SK-N-SH (cell line): ENCODE data around the gene DAPK3. TPM values are rescaled to one million over a fixed set of nuclear protein-coding genes. Genes with fewer than 3 reads are reported as not detected.

Experiments used
- CTCF ChIA-PET: fragments of 300-600, 350-600 bp; formaldehyde crosslinking; extraction: SDS; loops from one replicate; lab custom pipeline; 2021; lab: Yijun Ruan, JAX
- POLR2A ChIA-PET: fragments of 350-600 bp; sonication (Branson Sonifier 250); formaldehyde crosslinking; extraction: SDS; loops from one replicate; lab custom pipeline; 2020; ENCODE audit warnings: antibody characterized with exemption, inconsistent platforms; lab: Yijun Ruan, JAX
- DNase-seq: peaks from one replicate; pipeline ENCODE4 v3.0.0; 2012
- H2AFZ ChIP-seq: fragments of 200-600 bp; sonication (generic); 2 replicates; pipeline ENCODE4 v1.8.1; 2016; ENCODE audit warnings: antibody characterized with exemption, mild to moderate bottlenecking, low read depth
- H3F3A ChIP-seq: fragments of 200-600 bp; sonication (generic); replicated peaks from 2 replicates; pipeline ENCODE3; 2016; ENCODE audit warnings: antibody characterized with exemption, mild to moderate bottlenecking; ENCODE audit not compliant: insufficient read depth
- H3K27ac ChIP-seq, 2 experiments: fragments of 200-500 bp in 1 of 2; fragments of 200-600 bp in 1 of 2; sonication (Bioruptor generic) in 1 of 2; sonication (generic), shearing (Covaris generic) in 1 of 2; 2 replicates each; pipeline versions ENCODE4 v1.5.1 to v1.6.1; 2014 to 2016; ENCODE audit warnings: low read depth in 2 of 2, inconsistent platforms in 1 of 2, low read length in 1 of 2, mild to moderate bottlenecking in 1 of 2, mixed read lengths in 1 of 2
- H3K27me3 ChIP-seq: fragments of 200-600 bp; sonication (generic), shearing (Covaris generic); 2 replicates; pipeline ENCODE4 v1.6.1; 2016; ENCODE audit warnings: mixed run types; ENCODE audit not compliant: insufficient read depth
- H3K36me3 ChIP-seq, 2 experiments: fragments of 200-500 bp in 1 of 2; fragments of 200-600 bp in 1 of 2; sonication (Bioruptor generic) in 1 of 2; sonication (generic) in 1 of 2; replicated peaks in 1 of 2; 2 replicates each; pipeline versions ENCODE3 to v1.5.1; 2014 to 2016; ENCODE audit warnings: low read length in 1 of 2, mild to moderate bottlenecking in 1 of 2; ENCODE audit not compliant: insufficient read depth in 2 of 2, control insufficient read depth in 1 of 2
- H3K4me1 ChIP-seq, 2 experiments: fragments of 200-500 bp in 1 of 2; fragments of 200-600 bp in 1 of 2; sonication (Bioruptor generic) in 1 of 2; sonication (generic), shearing (Covaris generic) in 1 of 2; 2 replicates each; pipeline versions ENCODE4 v1.5.1 to v1.6.1; 2014 to 2016; ENCODE audit warnings: low read depth in 1 of 2, low read length in 1 of 2, mixed run types in 1 of 2; ENCODE audit not compliant: insufficient read depth in 2 of 2, control insufficient read depth in 1 of 2
- H3K4me2 ChIP-seq: fragments of 200-600 bp; sonication (generic), shearing (Covaris generic); 2 replicates; pipeline ENCODE4 v1.6.1; 2017; ENCODE audit warnings: mixed run types
- H3K4me3 ChIP-seq, 2 experiments: fragments of 200-500 bp in 1 of 2; fragments of 200-600 bp in 1 of 2; sonication (Bioruptor generic) in 1 of 2; sonication (generic), shearing (Covaris generic) in 1 of 2; 2 replicates each; pipeline versions ENCODE4 v1.5.1 to v1.8.1; 2014 to 2016; ENCODE audit warnings: low read depth in 2 of 2, inconsistent platforms in 1 of 2, low read length in 1 of 2, mild to moderate bottlenecking in 1 of 2, mixed read lengths in 1 of 2, moderate library complexity in 1 of 2
- H3K79me2 ChIP-seq: fragments of 200-600 bp; sonication (generic); 2 replicates; pipeline ENCODE4 v1.8.1; 2017; ENCODE audit warnings: mild to moderate bottlenecking; ENCODE audit not compliant: insufficient read depth
- H3K9ac ChIP-seq: fragments of 200-600 bp; sonication (generic); 2 replicates; pipeline ENCODE4 v1.6.1; 2017; ENCODE audit warnings: mixed run types
- H3K9me2 ChIP-seq: fragments of 200-600 bp; sonication (generic); 2 replicates; pipeline ENCODE4 v1.6.1; 2017; ENCODE audit warnings: mixed run types
- H3K9me3 ChIP-seq: fragments of 200-600 bp; sonication (generic); 2 replicates; pipeline ENCODE4 v1.6.1; 2017; ENCODE audit warnings: mixed run types, mild to moderate bottlenecking, moderate library complexity
- H4K20me1 ChIP-seq: fragments of 200-600 bp; sonication (generic); 2 replicates; pipeline ENCODE4 v1.6.1; 2017; ENCODE audit warnings: mild to moderate bottlenecking, mixed run types; ENCODE audit not compliant: insufficient read depth
- CTCF ChIP-seq: fragments of 200-600 bp; sonication (generic); IDR thresholded peaks from 2 replicates; pipeline ENCODE4 v1.6.1; 2017; ENCODE audit warnings: antibody characterized with exemption, mild to moderate bottlenecking, moderate library complexity
- EZH2phosphoT487 ChIP-seq: fragments of 200-600 bp; sonication (generic); IDR thresholded peaks from 2 replicates; pipeline ENCODE4 v1.6.1; 2017; ENCODE audit warnings: low read depth, mixed run types, mild to moderate bottlenecking, antibody characterized with exemption, moderate library complexity, borderline replicate concordance
- FOXJ3 ChIP-seq: sonication (generic); formaldehyde crosslinking; IDR thresholded peaks from 2 replicates; pipeline ENCODE4 v1.5.1; 2020; ENCODE audit warnings: mild to moderate bottlenecking, missing genetic modification reagents
- IRF3 ChIP-seq: fragments of 150-350 bp; IDR thresholded peaks from 2 replicates; pipeline ENCODE4 v1.6.1; 2016; ENCODE audit warnings: mild to moderate bottlenecking, low read depth, low read length
- JUND ChIP-seq: IDR thresholded peaks from 2 replicates; pipeline ENCODE4 v1.4.0; 2012
- NRF1 ChIP-seq: IDR thresholded peaks from 2 replicates; pipeline ENCODE4 v1.6.1; 2012; ENCODE audit warnings: low read depth, mild to moderate bottlenecking, low read length
- POLR2AphosphoS5 ChIP-seq: IDR thresholded peaks from 2 replicates; pipeline ENCODE4 v1.6.1; 2012; ENCODE audit warnings: low read depth, low read length
- RAD21 ChIP-seq: IDR thresholded peaks from 2 replicates; pipeline ENCODE4 v1.6.1; 2012; ENCODE audit warnings: mild to moderate bottlenecking, low read length
- REST ChIP-seq: IDR thresholded peaks from 2 replicates; pipeline ENCODE4 v1.6.1; 2012; ENCODE audit warnings: mild to moderate bottlenecking, low read depth, low read length, moderate library complexity
- RXRA ChIP-seq: IDR thresholded peaks from 2 replicates; pipeline ENCODE4 v1.4.0; 2012; ENCODE audit warnings: low read depth, mild to moderate bottlenecking, borderline replicate concordance
- SMC3 ChIP-seq: IDR thresholded peaks from 2 replicates; pipeline ENCODE4 v1.6.1; 2012; ENCODE audit warnings: low read depth, low read length, improper control_type of control experiment
- WGBS: methylation state at CpG from one replicate; pipeline ENCODE4 v1.1.6; 2017; ENCODE audit warnings: low lambda C conversion rate; 5-methylcytosine and 5-hydroxymethylcytosine counted together
- polyA plus RNA-seq, 3 experiments: library from polyadenylated mRNA; depleted of rRNA; stranded (reverse); fragments of >200 nt; gene quantifications; 2 replicates each; pipeline ENCODE4 v1.2.3, GENCODE V29; 2012

DAPK3 gene
- polyA plus RNA-seq, 1 of the 3 experiments (the other 2 are of a cell fraction): 142 TPM

- TF ChIP-seq REST (no peak), CTCF (no peak), EZH2phosphoT487 (no peak), RAD21 (no peak), FOXJ3 (no peak)
- TF ChIP-seq, all 33 proteins: peak for 0
- no peaks in the 10 kb centered on the region for H3F3A ChIP-seq
- H3K79me2 ChIP-seq: peaks cover 80% of the 10 kb centered on the region
- peaks cover 0 to 27% of the 10 kb centered on the region in 2 experiments; a peak in 1 of 4 replicates for H3K4me1 ChIP-seq
- H4K20me1 ChIP-seq: peaks cover 55% of the 10 kb centered on the region
- no peak overlapping the region for H3K9ac ChIP-seq
- no peak overlapping the region for H2AFZ ChIP-seq
- H3K27ac ChIP-seq: no peak overlapping the region
- no peaks in the 10 kb centered on the region for H3K9me2 ChIP-seq
- H3K4me3 ChIP-seq: no peak overlapping the region
- no peak overlapping the region for H3K4me2 ChIP-seq
- DNase-seq: no peak
- no peaks in the 10 kb centered on the region for H3K27me3 ChIP-seq
- H3K36me3 ChIP-seq: peaks cover 0 to 16% of the 10 kb centered on the region in 2 experiments
- CTCF ChIA-PET: interaction anchor here (0.7 kb wide), 1 partner anchor 34 kb away, joined by 3 read pairs; no protein-coding TSS in a partner anchor
- POLR2A ChIA-PET: no interaction called here
- H3K9me3 ChIP-seq: no peaks in the 10 kb centered on the region
- 98% methylated on average over 14 of the region's 19 CpGs for WGBS
Observed at GRCh38 chr19:4018775-4019504, 48.0 kb upstream of the DAPK3 start.

GRCh38 chr19:4018140-4018613, 47.3 kb upstream of the DAPK3 start:
- Histone ChIP-seq H3K9me3 (no peaks in the 10 kb centered on the region), H3K79me2 (peaks cover 81% of the 10 kb centered on the region), H3K4me1 (peaks cover 0 to 32% of the 10 kb centered on the region in 2 experiments; a peak in 1 of 4 replicates), H3K9ac (no peak overlapping the region), H3K27me3 (no peaks in the 10 kb centered on the region)
- 100% methylated on average over 10 of the region's 22 CpGs for WGBS
- TF ChIP-seq JUND: no peak
- no peak for TF ChIP-seq RXRA
- TF ChIP-seq NRF1: no peak
- no peak for TF ChIP-seq IRF3
- TF ChIP-seq POLR2AphosphoS5: no peak
- no peak for TF ChIP-seq SMC3
- no peak for TF ChIP-seq FOXJ3
- no peak for TF ChIP-seq CTCF
- no peak for TF ChIP-seq REST
- TF ChIP-seq, all 33 proteins: peak for 0
- no peak for DNase-seq
- no peaks in the 10 kb centered on the region for H3F3A ChIP-seq
- no peak overlapping the region for H3K27ac ChIP-seq
- no peaks in the 10 kb centered on the region for H3K9me2 ChIP-seq
- peaks cover 63% of the 10 kb centered on the region for H4K20me1 ChIP-seq
- CTCF ChIA-PET: no interaction called here
- H3K4me3 ChIP-seq: no peak overlapping the region
- peaks cover 0 to 24% of the 10 kb centered on the region in 2 experiments for H3K36me3 ChIP-seq
- no peak overlapping the region for H2AFZ ChIP-seq
- POLR2A ChIA-PET: no interaction called here
- H3K4me2 ChIP-seq: no peak overlapping the region
